Sigmoid colon (tissue), 7 donors: ENCODE data around the gene GPC3. TPM values are rescaled to one million over a fixed set of nuclear protein-coding genes. Genes with fewer than 3 reads are reported as not detected.
"Not testable (repeated sequence)": the region's sequence is repeated elsewhere in the genome, so short reads cannot be mapped to it uniquely, and the experiment has no call there.

Experiments
- DNase-seq: peaks from one replicate; pipeline ENCODE4 v3.0.0-alpha.2; 2019
- H3K27ac ChIP-seq, 4 donors: fragments of 200-600 bp; sonication (generic); one replicate each; pipeline ENCODE4 v1.5.1; 2016 to 2019; ENCODE audit warnings: mild to moderate bottlenecking in 1 of 4
- H3K27me3 ChIP-seq, 3 donors: fragments of 200-600 bp; sonication (generic); one replicate each; pipeline ENCODE4 v1.5.1; 2019; ENCODE audit warnings: mild to moderate bottlenecking in 1 of 3
- H3K36me3 ChIP-seq, 4 donors: fragments of 200-600 bp; sonication (generic); one replicate each; pipeline ENCODE4 v1.5.1; 2016 to 2019
- H3K4me1 ChIP-seq, 4 donors: fragments of 200-600 bp; sonication (generic); one replicate each; pipeline ENCODE4 v1.5.1; 2017 to 2019
- H3K4me3 ChIP-seq, 4 donors: fragments of 200-600 bp; sonication (generic); one replicate each; pipeline ENCODE4 v1.5.1; 2017 to 2019; ENCODE audit warnings: mild to moderate bottlenecking in 2 of 4, moderate library complexity in 1 of 4
- H3K9me3 ChIP-seq, 4 donors: fragments of 200-600 bp in 3 of 4; sonication (generic) in 3 of 4; one replicate each; pipeline versions ENCODE4 v1.5.1 to v1.6.1; 2013 to 2019
- CTCF ChIP-seq, 4 experiments: fragments of 450-650 bp in 3 of 4; fragments of 200-600 bp in 1 of 4; IDR thresholded peaks; one replicate each; pipeline ENCODE4 v1.5.1; 2016 to 2019; ENCODE audit warnings: antibody characterized with exemption in 4 of 4, mild to moderate bottlenecking in 3 of 4, moderate library complexity in 2 of 4
- EP300 ChIP-seq, 4 donors: sonication (generic); formaldehyde crosslinking; IDR thresholded peaks; one replicate each; pipeline ENCODE4 v1.6.1; 2017; ENCODE audit warnings: antibody characterized with exemption in 4 of 4
- POLR2A ChIP-seq, 2 donors: fragments of 450-650 bp; IDR thresholded peaks; one replicate each; pipeline ENCODE4 v1.6.1; 2016; ENCODE audit warnings: antibody characterized with exemption in 2 of 2, mild to moderate bottlenecking in 2 of 2, moderate library complexity in 2 of 2
- POLR2AphosphoS5 ChIP-seq, 4 donors: sonication (generic); formaldehyde crosslinking; IDR thresholded peaks; one replicate each; pipeline ENCODE4 v1.6.1; 2017; ENCODE audit warnings: antibody characterized with exemption in 4 of 4
- WGBS, 2 donors: extraction: QIAGEN DNeasy Blood & Tissue Kit; methylation state at CpG; one replicate each; pipeline ENCODE4 v1.1.7; 2013; 5-methylcytosine and 5-hydroxymethylcytosine counted together
- intact Hi-C: fragments of 100-400 bp; cut with DNase I; formaldehyde crosslinking; loops from one replicate; pipeline ENCODE4 v1.15.1; 2023
- polyA plus RNA-seq, 3 donors: library from polyadenylated mRNA; stranded (reverse); fragments of 200-250 nt; gene quantifications; one replicate each; pipeline ENCODE4 v1.2.3, GENCODE V29; 2013
- total RNA-seq, 4 donors: library from RNA; depleted of rRNA; stranded (reverse); fragments of >200 nt; gene quantifications; one replicate each; pipeline ENCODE4 v1.1.0, GENCODE V29; 2016
- donor health status: healthy with polysubstance abuse.
- donor health status: Bipolar disorder and iron deficiency.
- donor health status: healthy.

Gene GPC3
- total and polyA plus RNA-seq, 7 donors, result 0.46 to 31.4 (median 2.7) TPM

GRCh38 chrX:133741303-133741702 lies 244.1 kb downstream of the GPC3 start:
- no peak for DNase-seq
- 80 to 93% methylated on average over 2 of the region's 2 CpGs for WGBS, 2 donors
- no peak overlapping the region for H3K4me3 ChIP-seq
- H3K4me1 ChIP-seq, result no peaks in the 10 kb centered on the region
- no peaks in the 10 kb centered on the region for H3K27me3 ChIP-seq
- intact Hi-C loops, result no loop called here
- TF ChIP-seq CTCF (IDR thresholded peaks at IDR 0.05) (no peak), POLR2AphosphoS5 (IDR thresholded peaks at IDR 0.05) (no peak), EP300 (IDR thresholded peaks at IDR 0.05) (no peak), POLR2A (IDR thresholded peaks at IDR 0.05) (no peak)
- no peaks in the 10 kb centered on the region for H3K36me3 ChIP-seq
- no peak overlapping the region for H3K27ac ChIP-seq
- H3K9me3 ChIP-seq, result no peaks in the 10 kb centered on the region

- TF ChIP-seq EP300 (IDR thresholded peaks at IDR 0.05) (no peak), POLR2A (IDR thresholded peaks at IDR 0.05) (no peak), POLR2AphosphoS5 (IDR thresholded peaks at IDR 0.05) (no peak), CTCF (IDR thresholded peaks at IDR 0.05) (no peak)
- DNase-seq, result no peak
- Histone ChIP-seq H3K4me3 (no peak overlapping the region), H3K27ac (no peak overlapping the region), H3K36me3 (no peaks in the 10 kb centered on the region), H3K4me1 (no peaks in the 10 kb centered on the region), H3K9me3 (no peaks in the 10 kb centered on the region), H3K27me3 (no peaks in the 10 kb centered on the region)
- intact Hi-C loops, result no loop called here
- 56 to 73% methylated on average over 2 of the region's 2 CpGs for WGBS, 2 donors
Observed at GRCh38 chrX:133726642-133727041, 258.8 kb downstream of the GPC3 start.

GRCh38 chrX:133726211-133726630 lies 259.2 kb downstream of the GPC3 start:
- Histone ChIP-seq H3K36me3 (no peaks in the 10 kb centered on the region), H3K4me3 (no peak overlapping the region), H3K27ac (no peak overlapping the region), H3K4me1 (no peaks in the 10 kb centered on the region), H3K9me3 (no peaks in the 10 kb centered on the region), H3K27me3 (no peaks in the 10 kb centered on the region)
- 58 to 66% methylated on average over 2 of the region's 2 CpGs for WGBS, 2 donors
- no peak for DNase-seq
- TF ChIP-seq POLR2AphosphoS5 (IDR thresholded peaks at IDR 0.05) (no peak), CTCF (IDR thresholded peaks at IDR 0.05) (no peak), POLR2A (IDR thresholded peaks at IDR 0.05) (no peak), EP300 (IDR thresholded peaks at IDR 0.05) (no peak)
- intact Hi-C loops, result no loop called here

- DNase-seq, result no peak
- no peak overlapping the region for H3K27ac ChIP-seq
- H3K4me3 ChIP-seq, result no peak overlapping the region
- 86 to 91% methylated on average over 4 of the region's 4 CpGs for WGBS, 2 donors
- H3K27me3 ChIP-seq, result no peaks in the 10 kb centered on the region
- no peaks in the 10 kb centered on the region for H3K36me3 ChIP-seq
- no peaks in the 10 kb centered on the region for H3K4me1 ChIP-seq
- intact Hi-C loops, result no loop called here
- TF ChIP-seq POLR2A (IDR thresholded peaks at IDR 0.05), result no peak
- TF ChIP-seq EP300 (IDR thresholded peaks at IDR 0.05), result no peak
- TF ChIP-seq POLR2AphosphoS5 (IDR thresholded peaks at IDR 0.05), result no peak
- TF ChIP-seq CTCF (IDR thresholded peaks at IDR 0.05), result no peak
- no peaks in the 10 kb centered on the region for H3K9me3 ChIP-seq
Observed at GRCh38 chrX:133723930-133724329, 261.5 kb downstream of the GPC3 start.

GRCh38 chrX:133722756-133723155 lies 262.6 kb downstream of the GPC3 start:
- H3K4me1 ChIP-seq, result no peaks in the 10 kb centered on the region
- WGBS, 2 donors, result 72 to 89% methylated on average over 4 of the region's 4 CpGs
- no peak for DNase-seq

GRCh38 chrX:133720269-133720668 lies 265.1 kb downstream of the GPC3 start:
- H3K27ac ChIP-seq, intact Hi-C loops, DNase-seq, H3K4me1 ChIP-seq, H3K36me3 ChIP-seq, H3K9me3 ChIP-seq, H3K27me3 ChIP-seq, H3K4me3 ChIP-seq: not testable (repeated sequence)
- 96 to 99% methylated on average over 3 of the region's 3 CpGs for WGBS, 2 donors

More at GRCh38 chrX:133722756-133723155, 262.6 kb downstream of the GPC3 start:
- H3K36me3 ChIP-seq, result no peaks in the 10 kb centered on the region
- intact Hi-C loops, result no loop called here
- no peaks in the 10 kb centered on the region for H3K9me3 ChIP-seq
- H3K27me3 ChIP-seq, result no peaks in the 10 kb centered on the region
- TF ChIP-seq CTCF (IDR thresholded peaks at IDR 0.05) (no peak), POLR2A (IDR thresholded peaks at IDR 0.05) (no peak), EP300 (IDR thresholded peaks at IDR 0.05) (no peak), POLR2AphosphoS5 (IDR thresholded peaks at IDR 0.05) (no peak)
- no peak overlapping the region for H3K4me3 ChIP-seq
- H3K27ac ChIP-seq, result no peak overlapping the region
